ENCODE data around the gene ALLC.
"Not testable (repeated sequence)": the region's sequence is repeated elsewhere in the genome, so short reads cannot be mapped to it uniquely, and the experiment has no call there.

Gene ALLC

GRCh38 chr2:3626118-3626811 lies 31.7 kb upstream of the ALLC start:
- DNase-seq (ENCODE audit: low read depth) = no peak

DNA sequence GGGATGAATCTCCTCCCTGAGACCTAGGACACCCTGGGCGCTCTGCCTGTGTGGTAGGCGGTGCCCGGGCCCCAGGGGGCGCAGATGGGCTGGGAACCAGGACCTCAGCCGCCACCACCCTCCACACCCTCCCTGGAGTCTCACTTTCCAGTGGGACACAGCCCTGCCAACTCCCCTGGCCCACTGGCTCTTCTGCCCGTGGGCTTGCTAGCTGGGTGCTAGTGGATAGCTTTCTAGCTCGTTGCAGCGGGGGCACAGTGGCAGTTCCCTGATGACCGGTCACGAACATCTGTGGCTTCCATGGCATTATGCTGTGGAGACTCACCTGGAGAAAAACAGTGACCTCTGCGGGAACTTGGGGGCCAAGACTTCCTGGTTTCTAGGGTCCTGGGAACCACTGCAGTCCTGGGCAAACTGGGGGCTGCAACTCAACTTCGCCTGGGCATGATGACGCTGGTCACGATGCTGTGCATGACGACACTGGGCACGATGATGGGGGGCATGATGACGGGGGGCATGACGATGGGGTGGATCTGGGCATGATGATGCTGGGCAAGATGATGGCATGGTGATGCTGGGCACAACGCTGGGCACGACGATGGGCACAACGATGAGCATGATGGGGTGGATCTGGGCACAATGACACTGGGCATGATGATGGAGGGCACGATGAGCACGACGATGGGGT lies 31.0 kb upstream of the ALLC start:
- DNase-seq (ENCODE audit: low read depth) = no peak

- DNase-seq (ENCODE audit: low read depth) = no peak
Observed at GRCh38 chr2:3627500-3628100, 30.4 kb upstream of the ALLC start.

- no peak for DNase-seq (ENCODE audit: low read depth)
Observed at GRCh38 chr2:3628241-3628679, 29.7 kb upstream of the ALLC start.

- no peak for DNase-seq (ENCODE audit: low read depth)
Observed at GRCh38 chr2:3628800-3629199, 29.2 kb upstream of the ALLC start.

DNA sequence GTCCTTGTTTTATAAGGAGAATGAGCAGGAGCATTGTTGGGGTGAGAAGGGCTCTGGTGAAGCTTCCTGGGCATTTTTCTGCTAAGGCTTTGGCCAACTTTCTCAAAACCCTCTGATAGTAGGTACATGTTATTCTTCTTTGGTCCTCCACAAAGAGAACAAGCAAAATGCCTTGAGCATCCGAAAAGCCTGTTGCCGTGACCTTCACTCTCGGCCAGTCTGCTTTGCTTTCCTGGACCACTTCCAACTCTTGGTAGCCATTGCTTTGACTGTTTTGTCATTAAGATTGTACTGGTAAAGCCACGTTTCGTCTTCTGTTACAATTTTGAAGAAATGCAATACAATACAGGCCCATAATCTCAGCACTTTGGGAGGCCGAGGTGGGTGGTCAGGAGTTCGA lies 27.4 kb upstream of the ALLC start:
- DNase-seq (ENCODE audit: low read depth) = no peak

GRCh38 chr2:3631161-3631850 lies 26.7 kb upstream of the ALLC start:
- DNase-seq (ENCODE audit: low read depth) = no peak

DNA sequence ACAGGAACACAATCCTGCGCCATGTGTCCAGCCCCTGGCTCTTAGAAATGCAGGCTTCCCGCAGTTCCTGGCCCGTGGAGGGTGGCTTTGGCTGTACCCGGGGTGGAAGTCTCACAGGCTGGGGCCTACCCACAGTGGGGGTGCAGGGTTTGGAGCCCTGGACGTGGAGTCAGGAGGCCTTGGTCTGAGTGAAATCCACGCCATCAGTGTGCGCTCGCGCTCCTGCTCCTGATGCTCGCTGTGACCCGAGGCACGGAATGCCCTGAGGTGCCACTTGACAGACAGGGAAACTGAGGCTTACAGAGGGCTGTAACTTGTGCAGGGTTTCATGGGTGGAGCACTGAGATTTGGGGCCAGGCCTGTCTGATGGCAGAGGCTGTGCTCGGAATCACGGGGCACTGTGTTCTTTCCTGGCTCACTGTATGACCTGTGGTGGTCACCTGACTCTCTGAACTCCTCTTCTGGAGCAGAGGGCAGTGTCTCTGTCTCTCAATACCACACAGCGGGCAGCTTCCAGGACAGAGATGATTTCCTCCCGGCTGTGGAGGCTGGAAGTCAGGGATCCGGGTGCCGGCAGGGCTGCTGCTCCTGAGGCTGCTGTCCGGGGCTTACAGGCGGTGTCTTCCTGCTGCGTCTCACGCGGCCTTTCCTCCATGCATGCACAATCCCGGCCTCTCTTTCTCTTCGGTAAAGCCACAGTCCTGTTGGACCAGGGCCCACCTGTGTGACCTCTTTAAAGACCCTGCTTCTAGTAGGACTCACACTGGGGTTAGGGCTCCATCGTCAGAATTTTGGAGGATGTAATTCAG lies 25.9 kb upstream of the ALLC start:
- DNase-seq (ENCODE audit: low read depth) = no peak

GRCh38 chr2:3633089-3633981 lies 24.7 kb upstream of the ALLC start:
- no peak for DNase-seq (ENCODE audit: low read depth)

- DNase-seq (ENCODE audit: low read depth) = no peak
Observed at GRCh38 chr2:3633982-3634595, 23.9 kb upstream of the ALLC start.

DNA sequence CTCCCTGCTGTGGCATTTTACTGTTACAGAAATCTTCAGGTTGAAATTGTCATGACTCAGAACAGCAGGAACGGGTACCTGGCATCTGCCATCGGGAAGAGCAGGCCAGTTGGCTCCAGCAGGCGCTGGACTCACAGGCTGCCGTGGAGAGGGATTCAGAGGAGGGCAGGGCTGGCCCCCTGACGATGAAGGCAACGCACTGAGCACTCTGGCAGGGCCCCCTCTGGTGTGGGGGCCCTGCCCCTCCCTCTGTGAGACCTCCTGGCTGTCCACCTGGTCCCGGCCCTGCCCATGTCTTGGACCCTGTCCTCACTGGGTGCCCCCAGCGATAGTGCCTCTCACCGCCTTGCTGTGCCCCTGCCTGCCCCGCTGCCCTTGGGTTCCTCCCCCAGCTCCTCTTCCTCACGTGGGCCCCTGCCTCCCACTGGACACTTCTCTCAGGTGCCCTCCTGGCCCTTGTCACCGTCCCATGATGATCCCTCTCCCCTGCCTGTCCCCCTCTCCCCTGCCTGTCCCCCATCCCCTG lies 23.3 kb upstream of the ALLC start:
- no peak for DNase-seq (ENCODE audit: low read depth)

- no peak for DNase-seq (ENCODE audit: low read depth)
Observed at GRCh38 chr2:3635171-3635974, 22.6 kb upstream of the ALLC start.

DNA sequence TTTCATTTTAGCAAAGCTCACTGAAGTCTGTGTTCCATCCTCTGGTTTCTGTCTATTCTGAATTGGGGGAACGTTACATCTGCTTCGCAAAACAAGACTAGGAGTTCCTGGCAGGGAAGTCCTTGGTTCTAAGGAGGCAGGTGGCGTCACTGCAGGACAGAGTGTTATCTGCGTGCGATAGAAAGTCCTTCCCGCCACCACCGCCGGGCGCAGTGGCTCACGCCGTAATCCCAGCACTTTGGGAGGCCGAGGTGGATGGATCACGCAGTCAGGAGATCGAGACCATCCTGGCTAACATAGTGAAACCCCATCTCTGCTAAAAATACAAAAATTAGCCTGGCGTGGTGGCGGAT lies 22.0 kb upstream of the ALLC start:
- DNase-seq (ENCODE audit: low read depth) = not testable (repeated sequence)

GRCh38 chr2:3636586-3637310 lies 21.3 kb upstream of the ALLC start:
- no peak for DNase-seq (ENCODE audit: low read depth)

DNA sequence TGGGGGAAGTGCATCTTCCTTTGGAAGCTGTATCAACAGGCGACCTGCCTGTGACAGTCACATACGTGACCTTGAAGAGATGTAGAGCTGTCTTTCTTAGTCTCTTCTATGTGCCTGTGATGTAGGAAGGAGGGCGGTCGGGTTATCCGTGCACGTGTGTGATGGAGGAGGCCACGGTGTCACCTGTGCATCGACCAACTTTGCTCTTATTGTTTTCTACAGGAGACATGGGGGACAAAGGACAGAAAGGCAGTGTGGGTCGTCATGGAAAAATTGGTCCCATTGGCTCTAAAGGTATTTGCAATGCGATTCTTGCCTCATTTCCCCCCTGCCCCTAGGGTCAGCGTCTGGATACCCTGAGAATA lies 20.7 kb upstream of the ALLC start:
- no peak for DNase-seq (ENCODE audit: low read depth)

DNA sequence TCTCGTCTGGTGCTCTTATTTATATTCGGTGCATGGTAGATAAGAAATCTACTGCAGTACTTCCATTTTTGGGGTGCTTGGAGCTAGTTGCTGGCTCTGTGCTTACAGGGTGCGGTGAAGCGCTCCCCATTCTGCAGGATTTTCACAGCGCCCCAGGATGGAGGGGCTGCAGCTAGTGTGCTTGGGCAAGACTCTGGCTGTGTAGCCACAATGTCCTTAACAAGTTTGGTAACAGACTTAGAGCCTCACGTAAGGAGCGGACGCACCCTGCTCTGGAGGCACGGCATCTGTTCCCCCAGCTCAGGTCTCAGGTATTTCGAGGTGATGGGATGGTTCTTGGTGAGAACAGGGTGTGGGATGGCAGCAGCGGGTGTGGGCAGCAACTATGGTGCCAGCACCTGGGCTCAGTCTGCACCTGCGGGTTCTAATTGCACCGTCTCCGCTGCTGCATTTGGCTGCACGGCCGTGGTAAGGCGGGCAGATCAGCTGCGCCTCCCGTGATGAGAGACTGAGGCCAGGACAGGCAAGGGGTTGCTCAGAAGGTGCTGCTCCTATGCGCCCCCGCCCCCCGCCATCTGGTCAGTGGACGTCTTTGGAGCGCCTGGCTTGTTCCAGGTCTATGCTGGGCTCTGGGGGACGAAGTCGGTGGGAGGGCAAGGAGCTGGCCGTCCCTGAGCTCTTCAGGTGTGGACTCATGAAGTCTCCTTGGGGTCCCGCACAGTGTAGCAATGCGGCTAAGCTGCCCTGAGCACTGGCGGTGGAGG lies 20.1 kb upstream of the ALLC start:
- no peak for DNase-seq (ENCODE audit: low read depth)

DNA sequence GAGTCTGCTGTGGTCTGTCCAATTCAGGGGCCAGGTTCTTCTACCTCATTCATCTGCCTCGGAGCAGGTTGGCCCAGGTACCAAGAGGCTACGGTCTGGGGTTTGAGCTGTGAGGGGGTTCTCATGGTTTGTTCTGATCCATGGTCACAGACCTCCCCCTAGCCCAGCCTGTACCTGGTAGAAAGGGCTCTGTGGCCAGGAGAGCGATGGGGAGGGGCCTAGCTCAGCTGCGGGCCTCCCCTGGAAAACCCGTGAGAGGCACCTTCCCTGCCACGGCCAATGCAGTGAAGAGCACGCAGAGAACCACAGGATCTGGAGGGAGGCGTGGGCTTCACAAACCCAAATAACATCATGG lies 19.6 kb upstream of the ALLC start:
- DNase-seq (ENCODE audit: low read depth) = no peak

- DNase-seq (ENCODE audit: low read depth) = no peak
Observed at GRCh38 chr2:3639015-3639630, 18.9 kb upstream of the ALLC start.

Measured in activated T-helper 9 cell treated with anti-CD3 and anti-CD28 coated beads, Interleukin-2, amount 50 U/mL, for 16 hours (primary cell).